Measurements from ENCODE around the gene CNOT8.
"Not testable (repeated sequence)": the region's sequence is repeated elsewhere in the genome, so short reads cannot be mapped to it uniquely, and the experiment has no call there.

CNOT8 gene

DNA sequence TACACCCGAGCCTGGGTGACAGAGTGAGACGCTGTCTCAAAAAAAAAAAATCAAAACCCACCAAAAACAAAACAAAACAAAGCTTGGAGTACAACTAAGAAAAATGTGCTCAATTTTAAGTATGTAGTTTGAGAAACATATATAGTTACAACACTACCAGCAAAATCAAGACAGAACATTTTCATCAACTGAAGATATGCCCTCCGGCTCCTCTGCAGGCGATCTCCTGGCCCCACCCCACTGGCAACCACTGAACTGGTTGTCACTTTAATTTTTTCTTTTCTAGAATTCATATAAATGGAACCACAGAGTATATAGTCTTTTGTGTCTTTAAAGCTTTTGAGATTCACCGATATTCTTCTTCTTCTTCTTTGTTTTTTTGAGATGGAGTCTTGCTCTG lies 35.0 kb downstream of the CNOT8 start:
- no CpG with 5 or more reads among the region's 5 CpGs for WGBS (ENCODE audit: insufficient coverage, insufficient read length)
- Histone ChIP-seq H3K36me3 (ENCODE audit: control insufficient read depth, insufficient read depth, low read length) (peaks cover 27% of the 10 kb centered on the region; the same call in 1 of the 2 replicates), H3K27ac (ENCODE audit: low read length) (no peak overlapping the region)

DNA sequence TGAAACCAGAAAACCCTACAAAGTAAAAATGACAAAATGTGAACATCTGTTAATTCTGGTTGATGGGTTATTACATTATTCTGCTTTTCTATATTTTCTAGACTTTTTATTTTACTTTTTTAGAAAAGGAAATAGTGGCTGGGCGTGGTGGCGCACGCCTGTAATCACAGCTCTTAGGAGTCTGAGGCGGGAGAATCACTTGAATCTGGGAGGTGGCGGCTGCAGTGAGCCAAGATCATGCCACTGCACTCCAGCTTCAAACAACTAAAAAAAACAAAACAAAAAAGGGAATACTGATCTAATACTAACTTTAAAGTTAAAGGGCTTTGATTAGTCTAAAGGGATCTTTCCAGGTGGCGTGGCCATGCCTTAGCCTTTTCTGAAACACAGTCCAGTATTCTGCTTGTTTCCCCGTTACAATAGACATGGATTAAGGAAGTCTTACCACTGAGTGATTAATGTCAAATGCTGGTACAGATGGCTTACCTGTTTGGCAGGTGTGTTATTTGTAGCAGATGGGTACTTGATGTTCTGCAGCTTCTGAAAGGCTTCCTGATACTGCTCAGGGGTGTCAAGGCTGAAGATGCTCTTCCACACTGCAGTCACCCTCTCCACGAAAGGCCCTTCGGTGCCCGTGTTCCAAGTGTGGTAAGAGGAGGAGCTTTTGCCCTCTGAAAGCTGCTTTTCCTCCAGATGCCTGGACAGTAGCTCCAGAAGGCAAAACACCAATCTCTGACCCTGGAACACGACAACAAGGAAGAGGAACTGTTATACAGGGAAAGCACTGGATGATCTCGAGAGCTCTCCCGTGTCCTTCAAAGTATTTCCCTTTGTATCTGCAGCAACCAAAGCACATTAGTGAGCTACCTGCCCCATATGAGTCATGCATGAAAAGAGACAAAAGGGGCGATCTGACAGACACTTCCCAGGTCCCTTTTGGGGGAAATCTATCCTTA lies 37.5 kb downstream of the CNOT8 start:
- no peaks in the 10 kb centered on the region for H3K4me1 ChIP-seq (ENCODE audit: control insufficient read depth, insufficient read depth, low read length)
- H3K27me3 ChIP-seq (ENCODE audit: control insufficient read depth, insufficient read depth, low read length): no peaks in the 10 kb centered on the region
- H3K36me3 ChIP-seq (ENCODE audit: control insufficient read depth, insufficient read depth, low read length): peaks cover 29% of the 10 kb centered on the region; the same call in 1 of the 2 replicates
- H3K9me3 ChIP-seq (ENCODE audit: control insufficient read depth, insufficient read depth, low read length): no peaks in the 10 kb centered on the region
- no peak overlapping the region for H3K4me3 ChIP-seq (ENCODE audit: low read length)
- DNase-seq (ENCODE audit: low read depth, low spot score): no peak
- no CpG with 5 or more reads among the region's 14 CpGs for WGBS (ENCODE audit: insufficient coverage, insufficient read length)
- no peak overlapping the region for H3K27ac ChIP-seq (ENCODE audit: low read length)

More for the DNA sequence above, 35.0 kb downstream of the CNOT8 start:
- Histone ChIP-seq H3K9me3 (ENCODE audit: control insufficient read depth, insufficient read depth, low read length) (no peaks in the 10 kb centered on the region), H3K27me3 (ENCODE audit: control insufficient read depth, insufficient read depth, low read length) (no peaks in the 10 kb centered on the region), H3K4me1 (ENCODE audit: control insufficient read depth, insufficient read depth, low read length) (no peaks in the 10 kb centered on the region), H3K4me3 (ENCODE audit: low read length) (no peak overlapping the region)
- no peak for DNase-seq (ENCODE audit: low read depth, low spot score)

DNA sequence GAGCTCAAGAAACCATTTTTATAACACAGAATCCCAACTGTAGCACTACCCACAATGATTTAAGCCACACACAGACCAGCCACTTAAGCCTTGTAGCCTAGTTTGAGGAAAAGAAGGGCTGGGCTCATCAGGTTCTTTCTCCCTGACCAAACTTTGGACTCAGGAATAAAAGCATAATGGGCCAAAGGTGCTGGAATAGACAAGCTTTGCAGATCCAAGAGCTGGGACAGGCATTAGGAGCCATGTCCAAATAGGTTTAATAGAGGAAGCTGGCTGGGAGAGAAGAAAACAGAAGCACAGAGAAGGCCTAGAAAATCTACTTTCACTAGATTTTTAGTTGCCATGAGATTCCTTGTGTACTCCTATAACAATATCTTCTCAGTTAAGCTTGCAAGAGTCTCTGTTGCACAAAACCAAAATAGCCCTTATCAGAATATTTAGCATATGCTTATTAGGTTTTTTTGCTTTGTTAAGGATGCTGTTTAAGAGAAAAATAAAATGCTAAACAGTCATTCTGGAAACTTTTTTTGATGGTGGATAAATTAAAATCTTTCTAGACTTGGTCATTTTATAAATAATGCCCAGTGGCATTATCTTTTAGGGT lies 38.2 kb downstream of the CNOT8 start:
- Histone ChIP-seq H3K36me3 (ENCODE audit: control insufficient read depth, insufficient read depth, low read length) (peaks cover 32% of the 10 kb centered on the region; the same call in 1 of the 2 replicates), H3K4me3 (ENCODE audit: low read length) (no peak overlapping the region), H3K4me1 (ENCODE audit: control insufficient read depth, insufficient read depth, low read length) (no peaks in the 10 kb centered on the region), H3K27ac (ENCODE audit: low read length) (no peak overlapping the region), H3K9me3 (ENCODE audit: control insufficient read depth, insufficient read depth, low read length) (no peaks in the 10 kb centered on the region), H3K27me3 (ENCODE audit: control insufficient read depth, insufficient read depth, low read length) (no peaks in the 10 kb centered on the region)
- no peak for DNase-seq (ENCODE audit: low read depth, low spot score)

DNA sequence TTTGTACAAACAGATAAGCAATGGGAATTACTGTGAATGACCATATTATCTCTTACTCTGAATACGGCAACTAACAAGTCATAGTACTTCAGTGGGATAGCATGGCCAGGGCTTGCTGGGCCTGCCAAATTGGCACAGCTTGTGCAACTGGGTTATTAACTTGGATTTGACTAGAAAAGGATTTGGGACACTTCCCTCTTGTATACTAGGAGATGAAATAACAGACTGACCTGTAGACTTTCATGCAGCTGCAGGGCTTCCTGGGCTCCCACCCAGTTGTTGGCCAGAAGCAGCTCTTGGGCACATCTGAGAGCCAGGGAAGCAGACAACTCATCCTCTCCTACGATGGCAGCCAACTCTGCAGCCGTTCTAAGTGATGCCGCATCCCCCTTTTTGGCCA lies 39.8 kb downstream of the CNOT8 start:
- Histone ChIP-seq H3K27me3 (ENCODE audit: control insufficient read depth, insufficient read depth, low read length) (no peaks in the 10 kb centered on the region), H3K27ac (ENCODE audit: low read length) (no peak overlapping the region), H3K9me3 (ENCODE audit: control insufficient read depth, insufficient read depth, low read length) (no peaks in the 10 kb centered on the region), H3K36me3 (ENCODE audit: control insufficient read depth, insufficient read depth, low read length) (peaks cover 29% of the 10 kb centered on the region; the same call in 1 of the 2 replicates), H3K4me3 (ENCODE audit: low read length) (no peak overlapping the region), H3K4me1 (ENCODE audit: control insufficient read depth, insufficient read depth, low read length) (no peaks in the 10 kb centered on the region)
- WGBS (ENCODE audit: insufficient coverage, insufficient read length): no CpG with 5 or more reads among the region's 4 CpGs
- DNase-seq (ENCODE audit: low read depth, low spot score): no peak

DNA sequence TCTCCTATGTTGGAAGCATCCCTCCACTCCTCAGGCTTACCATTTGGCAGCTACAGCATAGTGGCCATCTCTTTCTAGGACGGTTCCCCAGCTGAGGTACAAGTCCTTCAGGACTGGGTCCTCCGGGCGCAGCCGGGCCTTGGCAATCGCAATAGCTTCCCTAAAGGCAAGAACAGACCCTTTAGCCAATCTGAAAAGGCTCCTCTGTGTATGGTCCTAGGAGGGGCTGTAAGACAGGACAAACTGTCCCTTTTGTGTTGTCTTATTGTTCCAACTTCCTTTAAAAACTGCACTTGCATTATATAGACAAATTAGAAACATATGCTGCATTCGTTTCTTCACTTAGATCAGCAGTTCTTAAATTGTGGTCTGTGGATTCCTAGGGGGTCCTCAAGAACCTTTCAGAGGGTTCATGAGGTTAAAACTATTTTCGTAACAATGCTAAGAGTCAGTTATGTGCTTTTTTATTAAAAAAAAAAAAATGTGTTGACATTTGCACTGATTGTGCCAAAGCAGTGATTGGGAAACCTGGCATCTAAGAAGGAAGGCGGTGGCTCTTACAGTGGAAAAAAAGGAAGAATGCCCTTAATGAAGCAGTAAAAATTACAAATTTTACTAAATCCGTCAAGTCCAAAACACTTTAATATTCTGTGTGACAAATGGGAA lies 40.9 kb downstream of the CNOT8 start:
- Histone ChIP-seq H3K36me3 (ENCODE audit: control insufficient read depth, insufficient read depth, low read length) (peaks cover 26% of the 10 kb centered on the region; the same call in 1 of the 2 replicates), H3K4me3 (ENCODE audit: low read length) (no peak overlapping the region), H3K9me3 (ENCODE audit: control insufficient read depth, insufficient read depth, low read length) (no peaks in the 10 kb centered on the region), H3K27ac (ENCODE audit: low read length) (no peak overlapping the region), H3K4me1 (ENCODE audit: control insufficient read depth, insufficient read depth, low read length) (no peaks in the 10 kb centered on the region), H3K27me3 (ENCODE audit: control insufficient read depth, insufficient read depth, low read length) (no peaks in the 10 kb centered on the region)
- WGBS (ENCODE audit: insufficient coverage, insufficient read length): no CpG with 5 or more reads among the region's 9 CpGs
- no peak for DNase-seq (ENCODE audit: low read depth, low spot score)

DNA sequence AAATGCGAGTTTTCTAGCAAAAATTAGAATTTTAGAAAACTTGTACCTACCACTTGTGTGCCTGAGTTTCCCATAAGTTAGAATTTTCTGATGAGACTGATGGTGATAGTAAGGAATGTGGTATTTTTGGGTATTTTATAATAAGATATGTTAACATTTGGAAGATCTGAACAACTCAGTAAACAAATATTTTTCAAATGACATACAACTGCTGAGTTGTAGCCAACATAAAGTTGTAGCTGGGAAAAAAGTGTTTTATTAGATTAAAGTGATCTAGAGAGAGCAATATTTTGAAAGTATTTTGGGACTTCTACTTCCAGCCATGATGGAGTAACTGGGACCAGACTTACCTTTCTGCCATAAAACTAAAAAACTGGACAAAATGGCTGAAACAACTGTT lies 41.6 kb downstream of the CNOT8 start:
- Histone ChIP-seq H3K27ac (ENCODE audit: low read length) (no peak overlapping the region), H3K4me3 (ENCODE audit: low read length) (no peak overlapping the region), H3K36me3 (ENCODE audit: control insufficient read depth, insufficient read depth, low read length) (peaks cover 26% of the 10 kb centered on the region; the same call in 1 of the 2 replicates), H3K9me3 (ENCODE audit: control insufficient read depth, insufficient read depth, low read length) (no peaks in the 10 kb centered on the region), H3K4me1 (ENCODE audit: control insufficient read depth, insufficient read depth, low read length) (no peaks in the 10 kb centered on the region), H3K27me3 (ENCODE audit: control insufficient read depth, insufficient read depth, low read length) (no peaks in the 10 kb centered on the region)
- DNase-seq (ENCODE audit: low read depth, low spot score): no peak
- WGBS (ENCODE audit: insufficient coverage, insufficient read length): no CpG with 5 or more reads among the region's 1 CpG

DNA sequence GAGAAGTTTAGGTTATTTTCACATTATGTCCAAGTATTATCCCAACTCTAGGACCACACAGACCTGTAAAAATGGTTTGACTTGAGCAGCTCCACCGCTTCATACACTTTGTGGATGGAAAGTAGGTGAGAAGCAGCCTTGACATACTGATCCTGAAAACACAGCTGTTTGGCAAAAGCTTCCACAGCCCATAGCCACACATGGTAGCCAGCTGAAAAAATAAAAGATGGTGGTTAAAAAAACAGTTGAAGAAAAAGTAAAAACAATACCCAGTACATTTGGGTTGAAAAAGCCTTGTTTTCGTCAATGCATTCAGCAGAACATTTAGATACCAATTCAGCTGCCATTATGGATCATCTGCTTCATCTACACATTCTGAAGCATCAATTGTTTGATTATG lies 42.8 kb downstream of the CNOT8 start:
- Histone ChIP-seq H3K9me3 (ENCODE audit: control insufficient read depth, insufficient read depth, low read length) (no peaks in the 10 kb centered on the region), H3K36me3 (ENCODE audit: control insufficient read depth, insufficient read depth, low read length) (peaks cover 22% of the 10 kb centered on the region; the same call in 1 of the 2 replicates), H3K27me3 (ENCODE audit: control insufficient read depth, insufficient read depth, low read length) (no peaks in the 10 kb centered on the region), H3K4me3 (ENCODE audit: low read length) (no peak overlapping the region), H3K4me1 (ENCODE audit: control insufficient read depth, insufficient read depth, low read length) (no peaks in the 10 kb centered on the region), H3K27ac (ENCODE audit: low read length) (no peak overlapping the region)
- no CpG with 5 or more reads among the region's 2 CpGs for WGBS (ENCODE audit: insufficient coverage, insufficient read length)
- DNase-seq (ENCODE audit: low read depth, low spot score): no peak

DNA sequence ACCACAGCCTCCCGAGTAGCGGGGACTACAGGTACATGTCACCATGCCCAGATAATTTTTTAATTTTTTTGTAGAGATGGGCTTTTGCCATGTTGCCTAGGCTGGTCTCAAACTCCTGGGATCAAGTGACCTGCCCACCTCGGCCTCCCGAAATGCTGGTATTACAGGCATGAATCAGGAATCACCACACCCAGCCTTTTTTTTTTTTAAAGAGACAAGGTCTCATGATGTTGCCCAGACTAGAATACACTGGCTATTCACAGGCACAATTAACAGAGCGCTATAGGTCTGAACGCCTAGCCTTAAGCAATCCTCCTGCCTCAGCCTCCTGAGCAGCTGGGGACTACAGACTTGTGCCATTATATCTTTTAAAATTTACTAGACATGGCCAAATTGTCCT lies 43.5 kb downstream of the CNOT8 start:
- Histone ChIP-seq H3K27me3 (ENCODE audit: control insufficient read depth, insufficient read depth, low read length) (no peaks in the 10 kb centered on the region), H3K4me3 (ENCODE audit: low read length) (no peak overlapping the region), H3K9me3 (ENCODE audit: control insufficient read depth, insufficient read depth, low read length) (no peaks in the 10 kb centered on the region), H3K36me3 (ENCODE audit: control insufficient read depth, insufficient read depth, low read length) (peaks cover 22% of the 10 kb centered on the region; the same call in 1 of the 2 replicates), H3K4me1 (ENCODE audit: control insufficient read depth, insufficient read depth, low read length) (no peaks in the 10 kb centered on the region), H3K27ac (ENCODE audit: low read length) (no peak overlapping the region)
- no CpG with 5 or more reads among the region's 6 CpGs for WGBS (ENCODE audit: insufficient coverage, insufficient read length)
- DNase-seq (ENCODE audit: low read depth, low spot score): no peak

DNA sequence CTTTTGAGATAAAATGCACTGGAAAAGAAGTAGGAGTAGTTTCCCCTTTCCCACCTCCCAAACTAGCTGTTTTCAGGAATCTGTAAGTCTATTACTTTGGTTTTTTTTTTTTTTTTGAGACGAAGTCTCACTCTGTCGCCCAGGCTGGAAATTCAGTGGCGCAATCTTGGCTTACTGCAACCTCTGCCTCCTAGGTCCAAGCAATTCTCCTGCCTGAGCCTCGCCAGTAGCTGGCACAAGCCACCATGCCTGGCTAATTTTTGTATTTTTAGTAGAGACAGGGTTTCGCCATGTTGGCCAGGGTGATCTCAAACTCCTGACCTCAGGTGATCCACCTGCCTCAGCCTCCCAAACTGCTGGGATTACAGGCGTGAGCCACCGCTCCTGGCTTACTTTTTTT lies 47.2 kb downstream of the CNOT8 start:
- not testable (repeated sequence) for H3K4me1 ChIP-seq (ENCODE audit: control insufficient read depth, insufficient read depth, low read length); H3K27me3 ChIP-seq (ENCODE audit: control insufficient read depth, insufficient read depth, low read length); H3K4me3 ChIP-seq (ENCODE audit: low read length); DNase-seq (ENCODE audit: low read depth, low spot score); H3K27ac ChIP-seq (ENCODE audit: low read length); H3K9me3 ChIP-seq (ENCODE audit: control insufficient read depth, insufficient read depth, low read length)
- peaks cover 11% of the 10 kb centered on the region; the same call in 1 of the 2 replicates for H3K36me3 ChIP-seq (ENCODE audit: control insufficient read depth, insufficient read depth, low read length)
- no CpG with 5 or more reads among the region's 7 CpGs for WGBS (ENCODE audit: insufficient coverage, insufficient read length)

DNA sequence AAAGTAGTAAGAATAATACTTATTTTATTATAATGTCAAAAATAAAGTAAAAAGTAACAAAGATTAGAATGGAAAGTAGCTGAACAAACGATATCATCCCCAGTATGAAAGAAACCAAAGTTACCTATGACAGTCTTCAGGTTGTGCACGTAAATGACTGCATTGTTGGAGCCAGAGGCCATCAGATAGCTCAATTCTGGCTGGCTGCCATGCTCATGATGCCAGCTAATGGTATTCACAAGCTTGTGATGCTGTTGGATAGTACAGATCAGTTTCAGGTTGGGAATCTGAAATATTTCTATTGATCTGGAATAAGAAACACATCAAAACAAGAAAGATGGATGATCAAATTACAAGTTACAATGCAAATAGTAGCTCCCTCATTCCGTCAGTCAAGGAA lies 58.4 kb downstream of the CNOT8 start:
- no peak for DNase-seq (ENCODE audit: low read depth, low spot score)
- Histone ChIP-seq H3K9me3 (ENCODE audit: control insufficient read depth, insufficient read depth, low read length) (no peaks in the 10 kb centered on the region), H3K27me3 (ENCODE audit: control insufficient read depth, insufficient read depth, low read length) (no peaks in the 10 kb centered on the region), H3K4me1 (ENCODE audit: control insufficient read depth, insufficient read depth, low read length) (no peaks in the 10 kb centered on the region), H3K27ac (ENCODE audit: low read length) (no peak overlapping the region), H3K36me3 (ENCODE audit: control insufficient read depth, insufficient read depth, low read length) (peaks cover 13% of the 10 kb centered on the region; the same call in 1 of the 2 replicates), H3K4me3 (ENCODE audit: low read length) (no peak overlapping the region)
- WGBS (ENCODE audit: insufficient coverage, insufficient read length): no CpG with 5 or more reads among the region's 3 CpGs

All from iPS DF 6.9 (cell line).